GM18499 (cell line): ENCODE measurements around the gene MZF1.
A peak's percentile ranks its signal among the peaks of the same experiment; 100 is the strongest.
"Not testable (repeated sequence)": the region's sequence is repeated elsewhere in the genome, so short reads cannot be mapped to it uniquely, and the experiment has no call there.

Experiments
- ATAC-seq: cut with Tn5 transposase; IDR thresholded peaks from one replicate; pipeline ENCODE4 v1.9.1; 2021; ENCODE audit warnings: moderate number of reproducible peaks; ENCODE audit not compliant: insufficient read depth, unreplicated experiment

MZF1 gene

GRCh38 chr19:58572818-58573657, at the start of gene MZF1:
Gene MZF1, minus strand, starts transcription at chr19:58573335. Its CDS starts 1,946 bp downstream, at chr19:58571389.
- peak; percentile 32 for ATAC-seq

GRCh38 chr19:58607213-58607612, 34.1 kb upstream of the MZF1 start:
- ATAC-seq, result not testable (repeated sequence)

- ATAC-seq, result not testable (repeated sequence)
Observed at GRCh38 chr19:58606251-58606896, 33.2 kb upstream of the MZF1 start.

GRCh38 chr19:58586133-58586765, 13.1 kb upstream of the MZF1 start:
- ATAC-seq, result no peak

- no peak for ATAC-seq
Observed at GRCh38 chr19:58585442-58586132, 12.5 kb upstream of the MZF1 start.

GRCh38 chr19:58584498-58585441, 11.6 kb upstream of the MZF1 start:
- ATAC-seq, result no peak

- ATAC-seq, result no peak
Observed at GRCh38 chr19:58582985-58583384, 9.8 kb upstream of the MZF1 start.

GRCh38 chr19:58581227-58582141, 8.3 kb upstream of the MZF1 start:
- ATAC-seq, result no peak

GRCh38 chr19:58579473-58580142, 6.5 kb upstream of the MZF1 start:
- ATAC-seq, result no peak

- no peak for ATAC-seq
Observed at GRCh38 chr19:58578012-58578925, 5.1 kb upstream of the MZF1 start.

- not testable (repeated sequence) for ATAC-seq
Observed at GRCh38 chr19:58577581-58577980, 4.4 kb upstream of the MZF1 start.

GRCh38 chr19:58575183-58576041, 2.3 kb upstream of the MZF1 start:
- ATAC-seq, result peak; percentile 30

GRCh38 chr19:58573658-58574164, 576 bp upstream of the MZF1 start:
- no peak for ATAC-seq

- ATAC-seq, result no peak
Observed at GRCh38 chr19:58572026-58572817, 913 bp downstream of the MZF1 start.

- ATAC-seq, result no peak
Observed at GRCh38 chr19:58571575-58571947, 1.6 kb downstream of the MZF1 start.
